NCI-H748 (cell line): ENCODE measurements around the gene USP35.

Experiments used
- DNase-seq: peaks from one replicate; lab custom pipeline; 2025; ENCODE audit not compliant: unreplicated experiment; lab: John Stamatoyannopoulos, UW

USP35 gene

DNA sequence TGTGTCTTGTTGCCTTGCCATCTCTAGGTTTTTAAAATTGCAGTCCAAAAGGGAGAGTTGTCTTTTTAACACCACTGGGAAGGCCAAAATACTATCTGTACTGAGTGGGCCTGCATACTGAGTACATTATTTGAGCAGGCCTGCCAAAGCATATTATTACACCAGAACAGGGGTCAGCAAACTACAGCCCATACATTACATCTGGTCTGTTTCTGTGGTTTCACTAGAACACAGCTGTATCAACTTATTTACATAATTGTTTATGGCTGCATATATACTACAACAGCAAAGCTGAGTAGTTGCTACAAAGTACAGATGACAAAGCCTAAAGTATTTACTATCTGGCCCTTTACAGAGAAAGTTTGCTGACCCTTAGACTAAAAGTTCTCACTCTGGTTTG is 74.0 kb downstream of the USP35 start:
- DNase-seq, result no peak
